Panc1 (cell line): ENCODE results near the gene TMEM108. TPM values are rescaled to one million over a fixed set of nuclear protein-coding genes. Genes with fewer than 3 reads are reported as not detected.

Experiments
- ATAC-seq: fragments of 200-7000 bp; cut with Tn5 transposase; 2 replicates; pipeline ENCODE4 v1.9.1; 2020; ENCODE audit warnings: mild to moderate bottlenecking, moderate library complexity
- BruUV-seq: library from RNA; stranded (reverse); fragments of 400-500 nt; replicated peaks from 2 replicates; lab custom pipeline; 2021; lab: Mats Ljungman, UMichigan
- CTCF ChIA-PET: fragments of 300-600 bp; sonication (Branson Sonifier 250); formaldehyde crosslinking; loops from one replicate; lab custom pipeline; 2022; ENCODE audit warnings: antibody characterized with exemption; lab: Charles Lee
- POLR2A ChIA-PET: fragments of 300-600 bp; sonication (Branson Sonifier 250); formaldehyde crosslinking; loops from one replicate; lab custom pipeline; 2022; ENCODE audit warnings: antibody characterized with exemption; lab: Charles Lee
- DNase-seq: peaks from one replicate; pipeline ENCODE4 v3.0.0-alpha.2; 2010; ENCODE audit warnings: low read depth, low spot score
- H3K27ac ChIP-seq: 2 replicates; pipeline ENCODE4 v1.5.1; 2011; ENCODE audit warnings: mild to moderate bottlenecking, low read length, inconsistent platforms
- H3K27me3 ChIP-seq: fragments of 200-500 bp; sonication (Bioruptor generic); 2 replicates; pipeline ENCODE4 v1.6.0; 2014; ENCODE audit warnings: low read length, inconsistent platforms; ENCODE audit not compliant: control insufficient read depth, insufficient read depth
- H3K36me3 ChIP-seq: fragments of 200-500 bp; sonication (Bioruptor generic); 2 replicates; pipeline ENCODE4 v1.5.1; 2014; ENCODE audit warnings: inconsistent platforms, mild to moderate bottlenecking, low read length, moderate library complexity; ENCODE audit not compliant: control insufficient read depth, insufficient read depth
- H3K4me1 ChIP-seq: 2 replicates; pipeline ENCODE4 v1.5.1; 2011; ENCODE audit warnings: inconsistent platforms, mild to moderate bottlenecking, low read length, moderate library complexity; ENCODE audit not compliant: control insufficient read depth, insufficient read depth
- H3K4me3 ChIP-seq, 2 experiments: 2 replicates each; pipeline ENCODE4 v1.5.1; 2011 to 2012; ENCODE audit warnings: low read depth in 2 of 2, low read length in 2 of 2, mild to moderate bottlenecking in 2 of 2, inconsistent platforms in 1 of 2, moderate library complexity in 1 of 2
- H3K9me3 ChIP-seq: fragments of 200-500 bp; sonication (Bioruptor generic); 2 replicates; pipeline ENCODE4 v1.5.1; 2014; ENCODE audit warnings: low read depth, mild to moderate bottlenecking, inconsistent platforms, low read length, moderate library complexity; ENCODE audit not compliant: control insufficient read depth, insufficient read depth
- CTCF ChIP-seq: fragments of 450-650 bp; IDR thresholded peaks from 2 replicates; pipeline ENCODE4 v1.5.1; 2017; ENCODE audit warnings: mild to moderate bottlenecking
- POLR2AphosphoS5 ChIP-seq: IDR thresholded peaks from 2 replicates; pipeline ENCODE4 v1.6.1; 2012; ENCODE audit warnings: mild to moderate bottlenecking, low read depth, low read length, moderate library complexity
- SIN3A ChIP-seq: IDR thresholded peaks from 2 replicates; pipeline ENCODE4 v1.6.1; 2012; ENCODE audit warnings: low read depth, mild to moderate bottlenecking, low read length, moderate library complexity, borderline replicate concordance; ENCODE audit not compliant: insufficient read depth
- TCF7L2 ChIP-seq: IDR thresholded peaks from 2 replicates; pipeline ENCODE4 v1.6.1; 2011; ENCODE audit warnings: mild to moderate bottlenecking, low read depth, low read length, inconsistent platforms
- in situ Hi-C: cut with HindIII; loops from 2 replicates; pipeline ENCODE4 v1.10.0; 2016; ENCODE audit warnings: low sequenced_read_pairs, low pct_unique_long_range_greater_than_20kb
- intact Hi-C: fragments of 100-400 bp; cut with micrococcal nuclease; formaldehyde crosslinking; loops from one replicate; pipeline ENCODE4 v1.10.0; 2022; ENCODE audit not compliant: unreplicated experiment
- total RNA-seq: library from RNA; stranded (reverse); gene quantifications from one replicate; pipeline ENCODE4 v1.2.1, GENCODE V29; 2021; ENCODE audit not compliant: unreplicated experiment
- TF ChIP-seq, protein P1 (sequence below), 2 experiments: IDR thresholded peaks; 2 replicates each; pipeline ENCODE4 v1.6.1; 2011 to 2012; ENCODE audit warnings: low read depth in 2 of 2, control low read depth in 1 of 2, low read length in 1 of 2, mild to moderate bottlenecking in 1 of 2, moderate library complexity in 1 of 2; ENCODE audit not compliant: insufficient read depth in 1 of 2

Gene TMEM108
- total RNA-seq, 1 experiment from 2014 or later = 0.41 TPM

DNA sequence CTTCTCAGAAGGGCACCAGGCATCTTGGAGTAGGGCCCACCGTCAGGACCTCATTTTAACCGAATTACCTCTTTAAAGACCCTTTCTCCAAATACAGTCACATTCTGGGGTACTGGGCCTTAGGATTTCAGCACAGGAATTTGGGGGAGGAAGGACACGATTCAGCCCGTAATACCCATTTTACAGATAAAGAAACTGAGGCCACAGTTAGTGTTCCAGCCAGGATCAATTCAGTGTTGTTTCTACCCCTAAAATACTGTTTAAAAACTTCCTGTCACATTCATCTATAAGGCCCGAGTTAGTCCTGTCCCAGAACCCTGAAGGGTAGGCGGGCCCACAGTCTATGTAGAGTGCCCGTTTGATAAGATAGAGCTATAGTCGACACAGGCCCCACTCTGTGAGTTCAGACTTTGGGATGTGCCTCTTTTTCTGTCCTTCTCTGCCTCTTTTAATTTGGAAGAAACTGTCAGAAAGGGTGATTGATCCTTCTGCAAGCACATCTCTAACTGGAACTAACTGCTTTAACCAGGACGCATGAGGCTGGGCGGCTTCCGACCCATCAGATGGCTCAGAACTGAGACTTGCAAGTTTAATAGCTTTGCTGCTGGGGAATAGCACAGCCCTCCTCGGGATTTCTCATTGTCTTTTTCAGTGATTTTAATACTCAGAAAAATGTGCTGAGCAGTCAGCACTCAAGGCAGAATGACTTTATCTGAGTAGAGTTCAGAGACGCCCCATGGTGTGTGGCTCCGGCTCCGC, 381.1 kb downstream of the TMEM108 start:
- no peaks in the 10 kb centered on the region for H3K36me3 ChIP-seq
- H3K27me3 ChIP-seq = no peaks in the 10 kb centered on the region
- intact Hi-C loops (no loop called here), in situ Hi-C loops (no loop called here)
- peaks cover 19% of the 10 kb centered on the region; the same call in 1 of the 2 replicates for H3K4me1 ChIP-seq
- CTCF ChIA-PET = no interaction called here
- DNase-seq (no peak), ATAC-seq (no peak)
- TF ChIP-seq POLR2AphosphoS5 = no peak
- peak overlapping the region; percentile 62 for H3K27ac ChIP-seq
- no peaks in the 10 kb centered on the region for H3K9me3 ChIP-seq
- no peak overlapping the region for H3K4me3 ChIP-seq
- POLR2A ChIA-PET = no interaction called here
- BruUV-seq = no TSS peak

DNA sequence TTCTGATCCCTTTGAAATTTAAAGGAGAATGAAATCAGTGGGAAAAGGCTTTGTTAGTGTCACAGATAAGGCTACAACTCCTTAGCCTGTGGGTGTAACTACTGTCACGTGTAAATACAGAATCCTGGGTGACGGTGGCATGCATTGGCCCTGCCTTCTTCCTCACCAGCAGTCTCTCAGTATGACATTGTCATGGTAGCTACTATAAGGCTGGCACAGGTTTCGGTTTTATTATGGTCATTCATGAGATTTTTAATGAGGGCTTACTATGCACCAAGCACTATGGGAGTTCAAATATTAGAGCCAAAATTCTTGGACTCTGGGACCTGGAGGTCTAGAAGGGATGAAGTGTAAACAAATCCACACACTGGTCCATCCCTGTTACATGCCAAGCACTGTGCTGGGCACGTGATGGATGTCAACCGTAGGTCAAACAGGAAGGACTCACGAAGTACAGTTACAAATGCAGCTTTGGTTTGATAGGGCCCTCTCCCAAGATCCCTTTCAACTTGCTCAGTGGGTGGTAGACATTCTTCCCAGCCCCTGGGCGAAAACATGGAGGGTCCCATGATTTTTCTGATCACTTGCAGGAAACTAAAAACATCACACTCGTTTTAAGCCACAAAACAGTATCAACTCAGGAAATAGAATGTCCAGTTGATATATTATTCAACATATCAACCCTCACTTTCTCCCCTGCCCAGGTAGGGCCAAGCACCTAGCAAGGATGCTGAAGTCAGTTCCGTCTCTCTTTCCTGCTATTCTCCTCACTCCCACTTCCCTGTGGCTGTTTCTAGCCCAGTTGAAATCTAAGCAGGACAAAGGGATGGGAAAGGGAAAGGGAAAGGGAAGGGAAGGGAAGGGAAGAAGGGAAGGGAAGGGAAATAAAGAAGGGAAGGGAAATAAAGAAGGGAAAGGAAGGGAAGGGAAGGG, 387.0 kb downstream of the TMEM108 start:
- ChIA-PET CTCF (no interaction called here), POLR2A (no interaction called here)
- intact Hi-C loops = no loop called here
- BruUV-seq = no TSS peak
- ATAC-seq = no peak
- TF ChIP-seq TCF7L2 = no peak
- no peak for TF ChIP-seq CTCF
- peak; percentile 54; the same call in 1 of the 2 replicates for TF ChIP-seq POLR2AphosphoS5
- peak overlapping the region; percentile 68 for H3K27ac ChIP-seq
- no peak overlapping the region for H3K4me3 ChIP-seq
- DNase-seq = no peak
- H3K4me1 ChIP-seq = peaks cover 23% of the 10 kb centered on the region
- H3K27me3 ChIP-seq = no peaks in the 10 kb centered on the region
- in situ Hi-C loops = no loop called here
- H3K36me3 ChIP-seq = no peaks in the 10 kb centered on the region
- H3K9me3 ChIP-seq = no peaks in the 10 kb centered on the region

GRCh38 chr3:133425898-133426297, 387.7 kb downstream of the TMEM108 start:
- intact Hi-C loops = no loop called here
- POLR2A ChIA-PET = no interaction called here
- in situ Hi-C loops = no loop called here

More at GRCh38 chr3:133425898-133426297, 387.7 kb downstream of the TMEM108 start:
- H3K27ac ChIP-seq = peak overlapping the region; percentile 68
- no peaks in the 10 kb centered on the region for H3K9me3 ChIP-seq
- H3K36me3 ChIP-seq = no peaks in the 10 kb centered on the region
- H3K4me3 ChIP-seq = no peak overlapping the region
- DNase-seq (no peak), ATAC-seq (no peak)
- H3K27me3 ChIP-seq = no peaks in the 10 kb centered on the region
- no peak for TF ChIP-seq POLR2AphosphoS5
- TF ChIP-seq SIN3A = no peak
- TF ChIP-seq, protein P1, sequence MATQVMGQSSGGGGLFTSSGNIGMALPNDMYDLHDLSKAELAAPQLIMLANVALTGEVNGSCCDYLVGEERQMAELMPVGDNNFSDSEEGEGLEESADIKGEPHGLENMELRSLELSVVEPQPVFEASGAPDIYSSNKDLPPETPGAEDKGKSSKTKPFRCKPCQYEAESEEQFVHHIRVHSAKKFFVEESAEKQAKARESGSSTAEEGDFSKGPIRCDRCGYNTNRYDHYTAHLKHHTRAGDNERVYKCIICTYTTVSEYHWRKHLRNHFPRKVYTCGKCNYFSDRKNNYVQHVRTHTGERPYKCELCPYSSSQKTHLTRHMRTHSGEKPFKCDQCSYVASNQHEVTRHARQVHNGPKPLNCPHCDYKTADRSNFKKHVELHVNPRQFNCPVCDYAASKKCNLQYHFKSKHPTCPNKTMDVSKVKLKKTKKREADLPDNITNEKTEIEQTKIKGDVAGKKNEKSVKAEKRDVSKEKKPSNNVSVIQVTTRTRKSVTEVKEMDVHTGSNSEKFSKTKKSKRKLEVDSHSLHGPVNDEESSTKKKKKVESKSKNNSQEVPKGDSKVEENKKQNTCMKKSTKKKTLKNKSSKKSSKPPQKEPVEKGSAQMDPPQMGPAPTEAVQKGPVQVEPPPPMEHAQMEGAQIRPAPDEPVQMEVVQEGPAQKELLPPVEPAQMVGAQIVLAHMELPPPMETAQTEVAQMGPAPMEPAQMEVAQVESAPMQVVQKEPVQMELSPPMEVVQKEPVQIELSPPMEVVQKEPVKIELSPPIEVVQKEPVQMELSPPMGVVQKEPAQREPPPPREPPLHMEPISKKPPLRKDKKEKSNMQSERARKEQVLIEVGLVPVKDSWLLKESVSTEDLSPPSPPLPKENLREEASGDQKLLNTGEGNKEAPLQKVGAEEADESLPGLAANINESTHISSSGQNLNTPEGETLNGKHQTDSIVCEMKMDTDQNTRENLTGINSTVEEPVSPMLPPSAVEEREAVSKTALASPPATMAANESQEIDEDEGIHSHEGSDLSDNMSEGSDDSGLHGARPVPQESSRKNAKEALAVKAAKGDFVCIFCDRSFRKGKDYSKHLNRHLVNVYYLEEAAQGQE (IDR thresholded peaks at IDR 0.05; ENCODE audit: insufficient read depth in 1 of 2, low read depth in 2 of 2, low read length in 1 of 2) = no peak
- TF ChIP-seq CTCF = no peak
- TF ChIP-seq TCF7L2 = no peak
- H3K4me1 ChIP-seq = peaks cover 17% of the 10 kb centered on the region
- CTCF ChIA-PET = no interaction called here
- BruUV-seq = no TSS peak
